Stimulated activated CD4-positive, alpha-beta T cell treated with anti-CD3 and anti-CD28 coated beads, Interleukin-15, amount 100 ng/mL, for 1 hour (primary cell): Measurements from ENCODE around the gene ARMH1.
"Not testable (repeated sequence)": the region's sequence is repeated elsewhere in the genome, so short reads cannot be mapped to it uniquely, and the experiment has no call there.

ENCODE experiments used
- DNase-seq, 2 donors: peaks; one replicate each; pipeline ENCODE4 v3.0.0-alpha.2; 2020; ENCODE audit warnings: low read depth in 1 of 2, low spot score in 1 of 2

Gene ARMH1

GRCh38 chr1:44693900-44694299 lies 19.4 kb downstream of the ARMH1 start:
- no peak for DNase-seq

DNA sequence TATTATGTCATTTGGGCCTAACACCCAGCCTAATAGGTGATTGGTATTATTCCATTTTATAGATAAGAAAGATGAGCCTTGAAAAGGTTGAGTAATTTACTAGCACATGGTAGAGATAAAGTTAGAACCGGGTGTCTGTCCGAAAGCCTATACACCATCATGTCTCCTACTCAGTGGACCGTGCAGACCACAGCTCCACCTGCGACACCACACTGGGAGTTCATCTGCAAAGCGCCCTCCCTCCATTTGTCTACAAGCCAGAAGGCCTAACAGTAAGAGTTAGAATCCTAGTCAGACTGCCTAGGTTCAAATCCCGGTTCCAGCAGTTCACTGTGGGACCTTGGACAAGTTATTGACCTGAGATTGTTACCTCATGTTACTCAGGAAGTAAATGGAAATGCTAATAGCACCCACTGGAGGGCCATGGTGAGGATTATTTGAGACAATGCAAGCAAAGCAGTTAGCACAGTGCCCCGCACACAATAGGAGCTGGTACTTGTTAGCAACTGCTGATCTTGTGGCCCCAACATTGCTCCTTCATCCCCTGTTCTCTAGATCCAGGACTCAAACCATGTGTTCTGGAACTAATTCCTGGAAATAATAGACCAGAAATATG lies 20.5 kb downstream of the ARMH1 start:
- DNase-seq: no peak

DNA sequence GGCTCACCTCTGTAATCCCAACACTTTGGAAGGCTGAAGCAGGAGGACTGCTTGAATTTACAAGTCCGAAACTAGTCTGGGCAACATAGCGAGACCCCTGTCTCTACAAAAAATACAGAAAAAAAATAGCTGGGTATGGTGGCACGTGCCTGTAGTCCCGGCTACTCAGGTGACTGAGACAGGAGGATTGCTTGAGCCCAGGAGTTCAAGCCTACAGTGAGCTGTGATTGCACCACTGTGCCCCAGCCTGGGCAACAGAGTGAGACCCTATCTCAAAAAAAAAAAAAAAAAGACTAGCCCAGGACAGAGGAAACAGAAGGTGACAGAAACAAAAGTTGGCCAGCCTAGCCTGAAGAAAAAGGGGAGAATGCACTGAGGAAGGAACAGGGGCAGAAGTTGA lies 21.2 kb downstream of the ARMH1 start:
- DNase-seq: no peak

- DNase-seq: no peak
Observed at GRCh38 chr1:44696101-44696500, 21.6 kb downstream of the ARMH1 start.

DNA sequence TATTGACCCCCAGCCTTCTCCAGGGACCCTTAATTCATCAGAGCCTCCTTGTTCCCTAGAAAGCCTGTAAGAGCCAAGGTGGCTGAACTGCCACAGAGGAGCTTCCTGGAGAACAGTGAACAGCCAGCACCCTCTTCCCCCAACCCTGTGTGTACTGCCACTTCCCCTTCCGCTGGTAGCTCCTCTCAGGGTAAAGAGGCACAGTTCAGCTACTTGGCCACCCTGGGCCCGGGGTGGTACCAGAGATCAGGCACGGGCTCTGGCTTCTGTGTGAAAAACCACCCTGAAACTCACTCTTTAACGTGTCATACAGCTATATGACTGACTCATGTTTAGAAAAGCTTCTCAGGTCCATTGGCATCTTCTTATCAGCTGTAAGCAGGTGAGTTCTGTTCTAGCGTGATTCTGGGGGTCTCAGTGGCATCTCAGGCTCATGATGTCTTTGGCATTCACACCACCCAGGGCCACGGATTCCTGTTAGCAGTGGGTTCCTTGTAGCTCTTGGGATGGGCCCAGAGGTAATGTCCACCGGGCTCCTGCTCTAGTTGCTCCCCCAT lies 22.4 kb downstream of the ARMH1 start:
- DNase-seq: no peak

DNA sequence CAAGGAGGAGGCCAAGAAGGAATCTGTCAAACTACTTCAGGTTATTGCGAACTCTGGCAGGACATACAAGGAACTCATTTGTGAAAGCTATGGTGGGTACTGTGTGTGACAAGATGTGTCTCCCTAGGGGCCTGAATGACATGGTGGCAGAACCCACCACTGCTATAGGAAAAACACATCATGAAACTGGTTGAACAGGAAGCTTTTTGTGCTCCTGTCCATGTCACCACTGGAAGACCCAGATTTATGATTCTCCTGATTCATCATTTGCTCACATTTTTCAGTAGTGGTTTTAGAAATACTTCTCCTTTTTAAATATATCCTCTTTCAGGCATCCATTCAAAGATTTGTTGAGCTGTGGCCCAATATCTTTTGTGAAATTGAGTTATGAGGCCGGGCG lies 23.6 kb downstream of the ARMH1 start:
- DNase-seq: no peak

GRCh38 chr1:44699375-44699774 lies 24.9 kb downstream of the ARMH1 start:
- DNase-seq: not testable (repeated sequence)

- no peak for DNase-seq
Observed at GRCh38 chr1:44700573-44700972, 26.1 kb downstream of the ARMH1 start.

- DNase-seq: no peak
Observed at GRCh38 chr1:44701141-44701573, 26.6 kb downstream of the ARMH1 start.

- no peak for DNase-seq
Observed at GRCh38 chr1:44705470-44705869, 31.0 kb downstream of the ARMH1 start.

GRCh38 chr1:44705938-44706337 lies 31.4 kb downstream of the ARMH1 start:
- DNase-seq: no peak

GRCh38 chr1:44707112-44707881 lies 32.8 kb downstream of the ARMH1 start:
- no peak for DNase-seq

GRCh38 chr1:44707959-44708831 lies 33.7 kb downstream of the ARMH1 start:
- no peak for DNase-seq

DNA sequence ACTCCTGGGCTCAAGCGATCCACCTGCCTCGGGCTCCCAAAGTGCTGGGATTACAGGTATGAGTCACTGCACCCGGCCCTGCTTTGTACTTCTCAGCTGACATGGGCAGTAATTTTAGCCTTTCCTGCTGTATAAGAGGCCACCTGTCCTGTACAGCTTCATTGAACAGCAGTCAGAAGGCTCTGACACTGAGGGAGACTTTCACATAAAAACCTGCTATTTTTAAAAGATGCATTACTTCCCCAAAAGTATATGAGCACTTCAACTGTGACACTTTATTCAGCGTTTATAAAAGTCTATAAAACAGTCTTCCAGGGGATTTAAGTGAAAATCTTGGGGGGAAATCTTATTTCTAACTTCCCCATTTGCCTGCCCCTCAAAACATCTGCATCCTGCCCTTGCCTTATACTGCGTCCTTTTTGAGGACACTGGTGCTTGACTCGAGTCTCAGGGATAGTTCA lies 38.8 kb downstream of the ARMH1 start:
- DNase-seq: no peak

DNA sequence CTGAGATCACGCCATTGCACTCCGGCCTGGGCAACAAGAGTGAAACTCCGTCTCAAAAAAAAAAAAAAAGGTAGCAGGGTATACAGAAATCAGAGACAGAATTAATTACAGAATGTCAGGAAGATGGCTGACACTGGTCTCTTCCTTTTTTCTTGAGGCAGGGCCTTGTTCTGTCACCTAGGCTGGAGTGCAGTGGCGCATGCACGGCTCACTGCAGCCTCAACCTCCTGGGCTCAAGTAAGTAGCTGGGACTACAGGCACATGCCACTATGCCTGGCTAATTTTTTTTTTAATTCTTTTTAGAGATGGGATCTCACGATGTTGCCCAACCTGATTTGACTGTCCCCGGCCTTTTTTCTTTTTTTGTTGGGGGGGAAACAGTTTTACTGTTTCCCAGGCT lies 40.0 kb downstream of the ARMH1 start:
- no peak for DNase-seq

DNA sequence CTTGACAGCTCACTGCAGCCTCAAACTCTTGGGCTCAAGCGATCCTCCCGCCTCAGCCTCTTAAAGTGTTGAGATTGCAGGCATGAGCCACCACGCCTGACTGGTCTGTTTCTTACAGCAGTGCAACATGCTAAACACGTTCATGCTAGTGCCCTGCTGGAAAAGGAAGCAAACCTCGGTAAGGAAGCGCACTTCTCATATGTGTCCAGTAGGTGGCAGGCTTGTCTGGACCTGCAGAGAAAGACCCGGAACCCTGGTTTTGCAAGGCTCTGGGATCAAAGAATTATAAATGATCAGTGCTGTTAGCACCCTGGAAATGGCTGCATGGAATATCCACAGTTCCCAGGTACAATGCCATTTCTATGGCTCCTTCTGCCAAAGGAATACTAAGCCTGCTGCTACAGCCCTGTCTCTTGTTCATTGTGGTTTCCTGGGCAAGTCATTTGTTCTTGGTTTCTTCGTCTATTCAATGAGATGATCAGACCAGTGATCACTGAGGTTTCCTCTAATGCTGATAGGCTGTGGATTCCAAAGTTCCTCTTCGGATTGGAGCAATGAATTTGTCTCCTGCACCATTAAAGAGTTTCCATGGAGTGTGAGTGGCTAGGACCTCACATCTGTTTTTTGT lies 40.5 kb downstream of the ARMH1 start:
- DNase-seq: peak in 1 of 2 donors; percentile 43

GRCh38 chr1:44717156-44717555 lies 42.6 kb downstream of the ARMH1 start:
- DNase-seq: no peak

DNA sequence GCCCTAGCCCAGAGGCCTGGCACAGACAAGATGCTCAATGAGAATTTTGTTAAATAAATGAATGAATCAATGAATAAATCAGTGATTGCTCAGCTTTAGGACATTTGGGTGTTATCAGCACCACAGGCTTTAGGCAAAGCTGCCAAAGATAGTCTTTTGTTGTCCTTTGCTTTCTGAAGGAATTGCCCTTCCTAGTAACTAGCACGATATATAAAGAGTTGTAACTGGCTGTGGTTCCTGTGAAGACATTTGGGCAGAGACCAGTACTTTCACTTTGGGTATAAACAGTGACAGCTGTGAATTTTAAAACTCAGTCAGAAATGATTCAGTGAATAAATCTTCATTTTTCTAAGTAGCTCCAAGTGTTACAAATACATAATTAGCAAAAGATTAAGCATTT lies 43.1 kb downstream of the ARMH1 start:
- DNase-seq: no peak

DNA sequence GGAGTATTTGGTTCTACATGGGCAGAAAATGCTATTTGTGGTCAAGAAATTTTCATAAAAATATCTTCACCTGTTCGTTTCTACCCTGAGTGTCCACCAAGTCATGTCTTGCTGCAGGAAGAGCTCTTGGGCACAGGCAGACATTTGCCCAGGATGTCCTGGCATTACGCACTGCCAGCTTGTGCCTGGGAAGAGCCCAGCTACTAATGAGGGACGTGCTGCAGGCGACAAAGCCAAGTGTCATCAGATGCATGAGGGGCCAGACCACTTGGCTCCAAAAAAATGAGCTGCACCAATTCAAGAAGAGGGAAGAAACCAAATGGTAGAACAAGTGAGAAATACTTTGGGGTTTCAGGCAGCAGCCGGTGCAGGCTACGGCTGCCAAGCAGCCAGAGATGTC lies 43.6 kb downstream of the ARMH1 start:
- DNase-seq: no peak

- no peak for DNase-seq
Observed at GRCh38 chr1:44719318-44719717, 44.8 kb downstream of the ARMH1 start.

DNA sequence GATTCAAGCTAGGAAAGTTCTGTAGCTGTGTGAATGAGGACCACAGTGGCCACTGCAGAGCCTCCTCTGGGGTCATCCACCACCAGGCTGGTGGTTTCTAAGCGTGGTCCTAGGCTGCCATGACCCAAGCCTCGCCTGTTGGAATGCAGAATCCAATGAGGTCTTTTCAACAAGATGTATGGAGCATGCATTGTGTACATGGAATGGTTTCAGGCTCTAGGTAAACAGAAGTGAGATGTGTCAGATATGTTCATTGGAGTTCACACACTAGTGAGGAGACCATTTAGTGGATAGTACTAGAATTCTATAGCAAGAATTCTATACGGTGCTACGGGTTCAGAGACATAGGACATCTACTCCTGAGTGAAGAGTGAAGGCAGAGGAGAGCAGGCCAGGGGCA lies 45.8 kb downstream of the ARMH1 start:
- DNase-seq: no peak
